KMS-11 (cell line): ENCODE data around the gene MRO.
"Not testable (repeated sequence)": the region's sequence is repeated elsewhere in the genome, so short reads cannot be mapped to it uniquely, and the experiment has no call there.

Experiments used
- H2AFZ ChIP-seq: fragments of 200-600 bp; sonication (generic); 2 replicates; pipeline ENCODE4 v1.6.1; 2016; ENCODE audit warnings: antibody characterized with exemption, mixed run types, low read depth
- H3K27ac ChIP-seq: fragments of 200-600 bp; sonication (generic); 2 replicates; pipeline ENCODE4 v1.6.1; 2016; ENCODE audit warnings: mild to moderate bottlenecking, mixed run types
- H3K27me3 ChIP-seq: fragments of 200-600 bp; sonication (generic); 2 replicates; pipeline ENCODE4 v1.6.1; 2017; ENCODE audit warnings: mild to moderate bottlenecking, low read depth, mixed run types, moderate library complexity; ENCODE audit not compliant: insufficient read depth
- H3K36me3 ChIP-seq: fragments of 200-600 bp; sonication (generic); 2 replicates; pipeline ENCODE4 v1.6.1; 2017; ENCODE audit warnings: mild to moderate bottlenecking, mixed run types; ENCODE audit not compliant: insufficient read depth
- H3K4me1 ChIP-seq: fragments of 200-600 bp; sonication (generic); 2 replicates; pipeline ENCODE4 v1.6.1; 2016; ENCODE audit warnings: mild to moderate bottlenecking, low read depth, mixed run types; ENCODE audit not compliant: poor library complexity, severe bottlenecking
- H3K4me2 ChIP-seq: fragments of 200-600 bp; sonication (generic); 2 replicates; pipeline ENCODE4 v1.7.0; 2016; ENCODE audit warnings: mild to moderate bottlenecking, mixed run types
- H3K4me3 ChIP-seq: fragments of 200-600 bp; sonication (generic); IDR thresholded peaks from 2 replicates; pipeline ENCODE4 v1.6.1; 2017; ENCODE audit warnings: low read depth, low read length, mixed read lengths; ENCODE audit not compliant: insufficient read depth
- H3K79me2 ChIP-seq: fragments of 200-600 bp; sonication (generic); 2 replicates; pipeline ENCODE4 v1.6.1; 2016; ENCODE audit warnings: low read depth, mixed run types; ENCODE audit not compliant: insufficient read depth
- H3K9ac ChIP-seq: fragments of 200-600 bp; sonication (generic); 2 replicates; pipeline ENCODE4 v1.6.1; 2016; ENCODE audit warnings: mild to moderate bottlenecking, mixed run types
- H4K20me1 ChIP-seq: fragments of 200-600 bp; sonication (generic); 2 replicates; pipeline ENCODE4 v1.6.1; 2016; ENCODE audit warnings: mild to moderate bottlenecking, mixed run types; ENCODE audit not compliant: insufficient read depth
- CTCF ChIP-seq: fragments of 200-600 bp; sonication (generic); conservative IDR thresholded peaks from 2 replicates; pipeline ENCODE4 v1.6.1; 2017; ENCODE audit warnings: low read depth, mild to moderate bottlenecking, antibody characterized with exemption, low read length, moderate library complexity, mixed read lengths

Gene MRO

GRCh38 chr18:50836521-50836957, 16.7 kb upstream of the MRO start:
- Histone ChIP-seq H3K4me2 (no peak overlapping the region), H3K27ac (no peak overlapping the region), H3K79me2 (no peaks in the 10 kb centered on the region), H3K4me1 (no peaks in the 10 kb centered on the region), H3K9ac (no peak overlapping the region), H2AFZ (no peak overlapping the region), H3K27me3 (no peaks in the 10 kb centered on the region), H3K36me3 (no peaks in the 10 kb centered on the region), H4K20me1 (no peaks in the 10 kb centered on the region), H3K4me3 (no peak overlapping the region)
- TF ChIP-seq CTCF, result no peak

DNA sequence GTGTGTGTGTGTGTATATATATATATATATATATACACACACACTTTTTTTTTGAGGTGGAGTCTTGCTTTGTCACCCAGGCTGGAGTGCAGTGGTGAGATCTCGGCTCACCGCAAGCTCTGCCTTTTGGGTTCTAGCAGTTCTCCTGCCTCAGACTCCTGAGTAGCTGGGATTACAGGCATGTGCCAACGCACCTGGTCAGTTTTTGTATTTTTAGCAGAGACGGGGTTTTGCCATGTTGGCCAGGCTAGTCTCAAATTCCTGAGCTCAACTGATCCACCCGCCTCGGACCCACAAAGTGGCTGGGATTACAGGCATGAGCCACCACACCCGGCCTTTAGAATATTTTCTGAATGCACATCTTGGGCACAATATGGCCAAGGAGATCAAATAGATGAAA, 13.7 kb upstream of the MRO start:
- not testable (repeated sequence) for H3K27ac ChIP-seq, H3K36me3 ChIP-seq, H2AFZ ChIP-seq, H3K4me1 ChIP-seq, H3K9ac ChIP-seq, H3K4me2 ChIP-seq, H3K4me3 ChIP-seq, H3K27me3 ChIP-seq, H3K79me2 ChIP-seq, H4K20me1 ChIP-seq

DNA sequence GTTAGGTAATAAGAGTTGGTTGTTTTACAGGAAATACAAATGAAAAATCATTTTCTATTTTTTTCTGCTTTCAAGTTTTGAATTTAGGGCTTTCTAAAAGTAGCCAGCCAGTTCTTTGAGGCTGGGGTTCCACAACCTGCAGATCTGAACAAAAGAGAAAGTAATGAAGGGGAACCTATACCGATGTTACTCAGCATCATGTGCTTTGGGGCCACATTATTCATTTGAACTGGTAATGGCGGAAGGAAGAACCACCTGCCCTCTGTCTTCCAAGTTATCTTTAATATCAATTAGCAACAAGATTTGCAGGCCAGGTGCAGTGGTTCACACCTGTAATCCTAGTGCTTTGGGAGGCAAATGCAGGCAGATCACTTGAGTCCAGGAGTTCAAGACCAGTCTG, 12.9 kb upstream of the MRO start:
- Histone ChIP-seq H3K4me2 (no peak overlapping the region), H3K27ac (no peak overlapping the region)

GRCh38 chr18:50830544-50830943, 10.7 kb upstream of the MRO start:
- no peak for TF ChIP-seq CTCF
- Histone ChIP-seq H3K27ac (no peak overlapping the region), H4K20me1 (no peaks in the 10 kb centered on the region), H3K9ac (no peak overlapping the region), H3K36me3 (no peaks in the 10 kb centered on the region), H3K79me2 (no peaks in the 10 kb centered on the region), H3K27me3 (no peaks in the 10 kb centered on the region), H2AFZ (no peak overlapping the region), H3K4me2 (no peak overlapping the region), H3K4me3 (no peak overlapping the region), H3K4me1 (no peaks in the 10 kb centered on the region)

More for the DNA sequence above, 12.9 kb upstream of the MRO start:
- Histone ChIP-seq H3K9ac (no peak overlapping the region), H3K4me1 (no peaks in the 10 kb centered on the region), H3K4me3 (no peak overlapping the region), H2AFZ (no peak overlapping the region), H4K20me1 (no peaks in the 10 kb centered on the region), H3K36me3 (no peaks in the 10 kb centered on the region), H3K79me2 (no peaks in the 10 kb centered on the region), H3K27me3 (no peaks in the 10 kb centered on the region)
- TF ChIP-seq CTCF, result no peak

DNA sequence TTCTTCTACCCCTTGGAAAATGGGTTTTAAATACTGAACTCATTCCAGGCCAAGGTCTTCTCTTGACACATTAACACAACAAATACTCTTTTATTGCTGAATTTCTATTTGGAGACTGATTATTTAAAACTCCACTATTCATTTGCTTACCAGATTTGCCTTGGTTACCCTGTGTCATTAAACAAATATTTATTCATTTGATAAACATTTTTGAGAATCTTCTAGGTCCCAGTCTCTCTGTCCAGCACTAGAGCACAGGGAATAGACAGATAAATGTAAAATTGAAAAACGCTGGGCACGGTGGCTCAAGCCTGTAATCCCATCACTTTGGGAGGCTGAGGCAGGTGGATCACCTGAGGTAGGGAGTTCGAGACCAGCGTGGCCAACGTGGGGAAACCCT, 9.8 kb upstream of the MRO start:
- Histone ChIP-seq H3K4me3 (no peak overlapping the region), H3K9ac (no peak overlapping the region), H2AFZ (no peak overlapping the region), H3K4me2 (no peak overlapping the region), H3K27ac (no peak overlapping the region), H3K79me2 (no peaks in the 10 kb centered on the region), H3K27me3 (no peaks in the 10 kb centered on the region), H3K36me3 (no peaks in the 10 kb centered on the region), H3K4me1 (no peaks in the 10 kb centered on the region), H4K20me1 (no peaks in the 10 kb centered on the region)
- TF ChIP-seq CTCF, result no peak
